ENCODE data around the gene PTPA. TPM values are rescaled to one million over a fixed set of nuclear protein-coding genes. Genes with fewer than 3 reads are reported as not detected.
"Not testable (repeated sequence)": the region's sequence is repeated elsewhere in the genome, so short reads cannot be mapped to it uniquely, and the experiment has no call there.

PTPA gene
- total and polyA plus RNA-seq, 2 donors = 48.5 to 125 TPM

- H3K27ac ChIP-seq (ENCODE audit: low read depth) = no peak overlapping the region
- H3K4me3 ChIP-seq (ENCODE audit: low read depth, low read length) = no peak overlapping the region
- no peaks in the 10 kb centered on the region for H3K4me1 ChIP-seq (ENCODE audit: insufficient read depth)
- WGBS = 89% methylated on average over 15 of the region's 15 CpGs
- no peak for DNase-seq (ENCODE audit: extremely low spot score)
- no peaks in the 10 kb centered on the region for H3K36me3 ChIP-seq (ENCODE audit: insufficient read depth)
Observed at GRCh38 chr9:129151469-129151868, 40.3 kb downstream of the PTPA start.

- WGBS = 83% methylated on average over 16 of the region's 16 CpGs
- no peak overlapping the region for H3K27ac ChIP-seq (ENCODE audit: low read depth)
- H3K36me3 ChIP-seq (ENCODE audit: insufficient read depth) = no peaks in the 10 kb centered on the region
- H3K4me1 ChIP-seq (ENCODE audit: insufficient read depth) = no peaks in the 10 kb centered on the region
- no peak for DNase-seq (ENCODE audit: extremely low spot score)
- no peak overlapping the region for H3K4me3 ChIP-seq (ENCODE audit: low read depth, low read length)
Observed at GRCh38 chr9:129154866-129155477, 43.8 kb downstream of the PTPA start.

- no peak overlapping the region for H3K4me3 ChIP-seq (ENCODE audit: low read depth, low read length)
- 88% methylated on average over 10 of the region's 10 CpGs for WGBS
- no peak overlapping the region for H3K27ac ChIP-seq (ENCODE audit: low read depth)
- DNase-seq (ENCODE audit: extremely low spot score) = no peak
- H3K4me1 ChIP-seq (ENCODE audit: insufficient read depth) = no peaks in the 10 kb centered on the region
- no peaks in the 10 kb centered on the region for H3K36me3 ChIP-seq (ENCODE audit: insufficient read depth)
Observed at GRCh38 chr9:129156163-129156562, 44.9 kb downstream of the PTPA start.

GRCh38 chr9:129160712-129161533 lies 49.7 kb downstream of the PTPA start:
- DNase-seq (ENCODE audit: extremely low spot score) = no peak
- no peaks in the 10 kb centered on the region for H3K36me3 ChIP-seq (ENCODE audit: insufficient read depth)
- no peak overlapping the region for H3K27ac ChIP-seq (ENCODE audit: low read depth)
- WGBS = 84% methylated on average over 10 of the region's 10 CpGs
- no peak overlapping the region for H3K4me3 ChIP-seq (ENCODE audit: low read depth, low read length)
- no peaks in the 10 kb centered on the region for H3K4me1 ChIP-seq (ENCODE audit: insufficient read depth)

- no peak overlapping the region for H3K4me3 ChIP-seq (ENCODE audit: low read depth, low read length)
- no peak for DNase-seq (ENCODE audit: extremely low spot score)
- 90% methylated on average over 9 of the region's 9 CpGs for WGBS
- no peaks in the 10 kb centered on the region for H3K4me1 ChIP-seq (ENCODE audit: insufficient read depth)
- no peaks in the 10 kb centered on the region for H3K36me3 ChIP-seq (ENCODE audit: insufficient read depth)
- no peak overlapping the region for H3K27ac ChIP-seq (ENCODE audit: low read depth)
Observed at GRCh38 chr9:129161534-129161837, 50.3 kb downstream of the PTPA start.

GRCh38 chr9:129162497-129163197 lies 51.4 kb downstream of the PTPA start:
- H3K27ac ChIP-seq (ENCODE audit: low read depth) = no peak overlapping the region
- no peaks in the 10 kb centered on the region for H3K36me3 ChIP-seq (ENCODE audit: insufficient read depth)
- H3K4me1 ChIP-seq (ENCODE audit: insufficient read depth) = no peaks in the 10 kb centered on the region
- no peak for DNase-seq (ENCODE audit: extremely low spot score)
- no peak overlapping the region for H3K4me3 ChIP-seq (ENCODE audit: low read depth, low read length)
- WGBS = 94% methylated on average over 11 of the region's 11 CpGs

- H3K36me3 ChIP-seq (ENCODE audit: insufficient read depth); H3K4me3 ChIP-seq (ENCODE audit: low read depth, low read length); DNase-seq (ENCODE audit: extremely low spot score); H3K27ac ChIP-seq (ENCODE audit: low read depth); H3K4me1 ChIP-seq (ENCODE audit: insufficient read depth): not testable (repeated sequence)
- 65% methylated on average over 5 of the region's 5 CpGs for WGBS
Observed at GRCh38 chr9:129163198-129163670, 52.0 kb downstream of the PTPA start.

GRCh38 chr9:129163753-129164152 lies 52.5 kb downstream of the PTPA start:
- Histone ChIP-seq H3K4me1 (ENCODE audit: insufficient read depth) (no peaks in the 10 kb centered on the region), H3K4me3 (ENCODE audit: low read depth, low read length) (no peak overlapping the region), H3K36me3 (ENCODE audit: insufficient read depth) (no peaks in the 10 kb centered on the region), H3K27ac (ENCODE audit: low read depth) (peak overlapping the region; percentile 64)
- 79% methylated on average over 10 of the region's 10 CpGs for WGBS
- no peak for DNase-seq (ENCODE audit: extremely low spot score)

- Histone ChIP-seq H3K4me1 (ENCODE audit: insufficient read depth) (no peaks in the 10 kb centered on the region), H3K4me3 (ENCODE audit: low read depth, low read length) (no peak overlapping the region), H3K27ac (ENCODE audit: low read depth) (peak overlapping the region; percentile 64), H3K36me3 (ENCODE audit: insufficient read depth) (no peaks in the 10 kb centered on the region)
- no peak for DNase-seq (ENCODE audit: extremely low spot score)
- WGBS = 18% methylated on average over 9 of the region's 9 CpGs
Observed at GRCh38 chr9:129164246-129164930, 53.2 kb downstream of the PTPA start.

- DNase-seq (ENCODE audit: extremely low spot score) = no peak
- Histone ChIP-seq H3K36me3 (ENCODE audit: insufficient read depth) (no peaks in the 10 kb centered on the region), H3K27ac (ENCODE audit: low read depth) (no peak overlapping the region), H3K4me1 (ENCODE audit: insufficient read depth) (no peaks in the 10 kb centered on the region), H3K4me3 (ENCODE audit: low read depth, low read length) (no peak overlapping the region)
Observed at GRCh38 chr9:129165198-129165597, 54.0 kb downstream of the PTPA start.

- Histone ChIP-seq H3K4me1 (ENCODE audit: insufficient read depth) (no peaks in the 10 kb centered on the region), H3K36me3 (ENCODE audit: insufficient read depth) (no peaks in the 10 kb centered on the region), H3K27ac (ENCODE audit: low read depth) (peak overlapping the region; percentile 89), H3K4me3 (ENCODE audit: low read depth, low read length) (no peak overlapping the region)
- 13% methylated on average over 18 of the region's 18 CpGs for WGBS
- peak; percentile 88 for DNase-seq (ENCODE audit: extremely low spot score)
Observed at GRCh38 chr9:129166623-129167557, 55.7 kb downstream of the PTPA start.

GRCh38 chr9:129170229-129170628 lies 59.0 kb downstream of the PTPA start:
- H3K4me3 ChIP-seq (ENCODE audit: low read depth, low read length) = no peak overlapping the region
- no peak overlapping the region for H3K27ac ChIP-seq (ENCODE audit: low read depth)
- H3K4me1 ChIP-seq (ENCODE audit: insufficient read depth) = no peaks in the 10 kb centered on the region
- no peaks in the 10 kb centered on the region for H3K36me3 ChIP-seq (ENCODE audit: insufficient read depth)
- DNase-seq (ENCODE audit: extremely low spot score) = no peak
- WGBS = 62% methylated on average over 6 of the region's 6 CpGs
